Measurements from ENCODE around the gene ANKRD23. TPM values are rescaled to one million over a fixed set of nuclear protein-coding genes. Genes with fewer than 3 reads are reported as not detected.

Gene ANKRD23
- total RNA-seq, 2 experiments from 2014 or later: 6.5 to 6.7 TPM

GRCh38 chr2:96856776-96857666 is 13.2 kb upstream of the ANKRD23 start:
- TF ChIP-seq EZH2phosphoT487 (IDR thresholded peaks at IDR 0.05; ENCODE audit: borderline replicate concordance, low read depth, low read length): no peak
- TF ChIP-seq, protein P1, sequence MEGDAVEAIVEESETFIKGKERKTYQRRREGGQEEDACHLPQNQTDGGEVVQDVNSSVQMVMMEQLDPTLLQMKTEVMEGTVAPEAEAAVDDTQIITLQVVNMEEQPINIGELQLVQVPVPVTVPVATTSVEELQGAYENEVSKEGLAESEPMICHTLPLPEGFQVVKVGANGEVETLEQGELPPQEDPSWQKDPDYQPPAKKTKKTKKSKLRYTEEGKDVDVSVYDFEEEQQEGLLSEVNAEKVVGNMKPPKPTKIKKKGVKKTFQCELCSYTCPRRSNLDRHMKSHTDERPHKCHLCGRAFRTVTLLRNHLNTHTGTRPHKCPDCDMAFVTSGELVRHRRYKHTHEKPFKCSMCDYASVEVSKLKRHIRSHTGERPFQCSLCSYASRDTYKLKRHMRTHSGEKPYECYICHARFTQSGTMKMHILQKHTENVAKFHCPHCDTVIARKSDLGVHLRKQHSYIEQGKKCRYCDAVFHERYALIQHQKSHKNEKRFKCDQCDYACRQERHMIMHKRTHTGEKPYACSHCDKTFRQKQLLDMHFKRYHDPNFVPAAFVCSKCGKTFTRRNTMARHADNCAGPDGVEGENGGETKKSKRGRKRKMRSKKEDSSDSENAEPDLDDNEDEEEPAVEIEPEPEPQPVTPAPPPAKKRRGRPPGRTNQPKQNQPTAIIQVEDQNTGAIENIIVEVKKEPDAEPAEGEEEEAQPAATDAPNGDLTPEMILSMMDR (conservative IDR thresholded peaks at IDR 0.05; ENCODE audit: low read length): no peak
- Histone ChIP-seq H3K9me3 (ENCODE audit: low read length) (no peaks in the 10 kb centered on the region), H3K36me3 (ENCODE audit: insufficient read depth, low read length) (peaks cover 16% of the 10 kb centered on the region), H2AFZ (ENCODE audit: low read length) (peak overlapping the region; percentile 53), H3K27ac (ENCODE audit: low read depth, low read length, poor library complexity, severe bottlenecking) (peak overlapping the region; percentile 62), H3K4me1 (ENCODE audit: insufficient read depth, low read length, poor library complexity, severe bottlenecking) (peaks cover 14% of the 10 kb centered on the region), H3K4me3 (ENCODE audit: low read depth, low read length, poor library complexity, severe bottlenecking) (peak overlapping the region; percentile 77), H3K79me2 (ENCODE audit: insufficient read depth, low read depth, low read length) (peaks cover 12% of the 10 kb centered on the region; the same call in 1 of the 2 replicates), H4K20me1 (ENCODE audit: insufficient read depth, low read length) (no peaks in the 10 kb centered on the region), H3K4me2 (ENCODE audit: low read length) (peak overlapping the region; percentile 76), H3K9me2 (ENCODE audit: insufficient read depth, low read length) (no peaks in the 10 kb centered on the region)
- BruUV-seq (replicated peaks): no TSS peak
- DNase-seq (ENCODE audit: low spot score): peak; percentile 81
- ChIA-PET CTCF (ENCODE audit: unreplicated experiment) (interaction anchor here (0.6 to 1.4 kb wide), 5 partner anchors 10 to 104 kb away, joined by 3 to 5 read pairs (median 3); no protein-coding TSS in a partner anchor), POLR2A (interaction anchor here (0.6 to 1.1 kb wide), 3 partner anchors 43 to 122 kb away, joined by 3 read pairs; no protein-coding TSS in a partner anchor)
- intact Hi-C loops (cut with micrococcal nuclease; ENCODE audit: unreplicated experiment): loop anchor here (2.0 to 5.0 kb wide), 3 partner anchors 40 to 220 kb away; partner anchors contain the start of genes CNNM3, CNNM4 and KANSL3

GRCh38 chr2:96853321-96853720 is 9.5 kb upstream of the ANKRD23 start:
- intact Hi-C loops (cut with micrococcal nuclease; ENCODE audit: unreplicated experiment): no loop called here
- Histone ChIP-seq H4K20me1 (ENCODE audit: insufficient read depth, low read length) (no peaks in the 10 kb centered on the region), H3K9me2 (ENCODE audit: insufficient read depth, low read length) (no peaks in the 10 kb centered on the region), H3K79me2 (ENCODE audit: insufficient read depth, low read depth, low read length) (peaks cover 12% of the 10 kb centered on the region; the same call in 1 of the 2 replicates), H3K27ac (ENCODE audit: low read depth, low read length, poor library complexity, severe bottlenecking) (no peak overlapping the region), H3K36me3 (ENCODE audit: insufficient read depth, low read length) (peaks cover 42% of the 10 kb centered on the region), H2AFZ (ENCODE audit: low read length) (no peak overlapping the region), H3K9me3 (ENCODE audit: low read length) (no peaks in the 10 kb centered on the region), H3K4me1 (ENCODE audit: insufficient read depth, low read length, poor library complexity, severe bottlenecking) (peaks cover 9% of the 10 kb centered on the region), H3K4me3 (ENCODE audit: low read depth, low read length, poor library complexity, severe bottlenecking) (no peak overlapping the region), H3K4me2 (ENCODE audit: low read length) (no peak overlapping the region)
- CTCF ChIA-PET (ENCODE audit: unreplicated experiment): interaction anchor here (1.1 kb wide), 1 partner anchor 89 kb away, joined by 3 read pairs; no protein-coding TSS in a partner anchor
- no peak for DNase-seq (ENCODE audit: low spot score)
- TF ChIP-seq, protein P1 (conservative IDR thresholded peaks at IDR 0.05; ENCODE audit: low read length): no peak
- TF ChIP-seq EZH2phosphoT487 (IDR thresholded peaks at IDR 0.05; ENCODE audit: borderline replicate concordance, low read depth, low read length): no peak
- POLR2A ChIA-PET: interaction anchor here (0.7 kb wide), 1 partner anchor 251 kb away, joined by 3 read pairs; no protein-coding TSS in a partner anchor
- no TSS peak for BruUV-seq (replicated peaks)

Measured in OCI-LY7 (cell line).